KOPT-K1 (cell line): ENCODE measurements around the gene HSD17B14.
"Not testable (repeated sequence)": the region's sequence is repeated elsewhere in the genome, so short reads cannot be mapped to it uniquely, and the experiment has no call there.

Experiments used
- H3K27ac ChIP-seq: fragments of 200-600 bp; sonication (generic); 2 replicates; pipeline ENCODE4 v1.5.1; 2016; ENCODE audit warnings: antibody characterized with exemption, mild to moderate bottlenecking, low read depth, low read length; ENCODE audit not compliant: poor library complexity, severe bottlenecking
- H3K36me3 ChIP-seq: fragments of 200-600 bp; sonication (generic); 2 replicates; pipeline ENCODE4 v1.5.1; 2017; ENCODE audit warnings: antibody characterized with exemption, mild to moderate bottlenecking, low read length, moderate library complexity; ENCODE audit not compliant: insufficient read depth
- H3K9me3 ChIP-seq: fragments of 200-600 bp; sonication (generic); 2 replicates; pipeline ENCODE4 v1.5.1; 2017; ENCODE audit warnings: antibody characterized with exemption, low read length, mild to moderate bottlenecking; ENCODE audit not compliant: insufficient read depth, poor library complexity, severe bottlenecking

HSD17B14 gene

GRCh38 chr19:48799358-48800300 is 36.7 kb downstream of the HSD17B14 start:
- H3K36me3 ChIP-seq: peaks cover 4% of the 10 kb centered on the region; the same call in 1 of the 2 replicates
- no peaks in the 10 kb centered on the region for H3K9me3 ChIP-seq
- no peak overlapping the region for H3K27ac ChIP-seq

GRCh38 chr19:48798937-48799336 is 37.4 kb downstream of the HSD17B14 start:
- H3K36me3 ChIP-seq: peaks cover 4% of the 10 kb centered on the region; the same call in 1 of the 2 replicates
- no peak overlapping the region for H3K27ac ChIP-seq
- H3K9me3 ChIP-seq: no peaks in the 10 kb centered on the region

GRCh38 chr19:48797103-48797502 is 39.2 kb downstream of the HSD17B14 start:
- no peak overlapping the region for H3K27ac ChIP-seq

GRCh38 chr19:48796298-48797083 is 39.8 kb downstream of the HSD17B14 start:
- Histone ChIP-seq H3K27ac (no peak overlapping the region), H3K36me3 (peaks cover 4% of the 10 kb centered on the region; the same call in 1 of the 2 replicates), H3K9me3 (no peaks in the 10 kb centered on the region)

More at GRCh38 chr19:48797103-48797502, 39.2 kb downstream of the HSD17B14 start:
- Histone ChIP-seq H3K9me3 (no peaks in the 10 kb centered on the region), H3K36me3 (peaks cover 4% of the 10 kb centered on the region; the same call in 1 of the 2 replicates)

GRCh38 chr19:48795685-48796070 is 40.6 kb downstream of the HSD17B14 start:
- Histone ChIP-seq H3K36me3 (peaks cover 4% of the 10 kb centered on the region; the same call in 1 of the 2 replicates), H3K9me3 (no peaks in the 10 kb centered on the region), H3K27ac (no peak overlapping the region)

- H3K27ac ChIP-seq: no peak overlapping the region
- H3K36me3 ChIP-seq: peaks cover 4% of the 10 kb centered on the region; the same call in 1 of the 2 replicates
- H3K9me3 ChIP-seq: no peaks in the 10 kb centered on the region
Measured at GRCh38 chr19:48795055-48795684, 41.1 kb downstream of the HSD17B14 start.

GRCh38 chr19:48794291-48794690 is 42.0 kb downstream of the HSD17B14 start:
- Histone ChIP-seq H3K36me3 (peaks cover 3% of the 10 kb centered on the region; the same call in 1 of the 2 replicates), H3K9me3 (no peaks in the 10 kb centered on the region), H3K27ac (no peak overlapping the region)

- no peak overlapping the region for H3K27ac ChIP-seq
- no peaks in the 10 kb centered on the region for H3K9me3 ChIP-seq
- H3K36me3 ChIP-seq: no peaks in the 10 kb centered on the region
Measured at GRCh38 chr19:48793271-48793670, 43.0 kb downstream of the HSD17B14 start.

GRCh38 chr19:48787331-48787730 is 49.0 kb downstream of the HSD17B14 start:
- not testable (repeated sequence) for H3K27ac ChIP-seq

GRCh38 chr19:48786422-48786821 is 49.9 kb downstream of the HSD17B14 start:
- H3K36me3 ChIP-seq, H3K9me3 ChIP-seq, H3K27ac ChIP-seq: not testable (repeated sequence)

More at GRCh38 chr19:48787331-48787730, 49.0 kb downstream of the HSD17B14 start:
- not testable (repeated sequence) for H3K9me3 ChIP-seq, H3K36me3 ChIP-seq

GRCh38 chr19:48784527-48784926 is 51.8 kb downstream of the HSD17B14 start:
- Histone ChIP-seq H3K9me3 (no peaks in the 10 kb centered on the region), H3K36me3 (no peaks in the 10 kb centered on the region), H3K27ac (no peak overlapping the region)

GRCh38 chr19:48780631-48781391 is 55.5 kb downstream of the HSD17B14 start:
- Histone ChIP-seq H3K9me3 (no peaks in the 10 kb centered on the region), H3K27ac (no peak overlapping the region), H3K36me3 (no peaks in the 10 kb centered on the region)

GRCh38 chr19:48779636-48780035 is 56.7 kb downstream of the HSD17B14 start:
- H3K36me3 ChIP-seq: no peaks in the 10 kb centered on the region
- no peaks in the 10 kb centered on the region for H3K9me3 ChIP-seq
- H3K27ac ChIP-seq: no peak overlapping the region

GRCh38 chr19:48777720-48778119 is 58.6 kb downstream of the HSD17B14 start:
- Histone ChIP-seq H3K36me3 (no peaks in the 10 kb centered on the region), H3K27ac (no peak overlapping the region), H3K9me3 (no peaks in the 10 kb centered on the region)
